Colonic mucosa (tissue), 4 donors: ENCODE results near the gene SSTR1. TPM values are rescaled to one million over a fixed set of nuclear protein-coding genes. Genes with fewer than 3 reads are reported as not detected.

Experiments used
- DNase-seq: peaks from one replicate; pipeline ENCODE4 v3.0.0-alpha.2; 2020
- H3K27ac ChIP-seq: fragments of 200-600 bp; one replicate; pipeline ENCODE4 v1.8.0; 2021
- H3K27me3 ChIP-seq: fragments of 200-600 bp; one replicate; pipeline ENCODE4 v1.8.0; 2021
- H3K36me3 ChIP-seq: fragments of 200-600 bp; one replicate; pipeline ENCODE4 v1.8.0; 2021
- H3K4me1 ChIP-seq: fragments of 200-600 bp; one replicate; pipeline ENCODE4 v1.8.0; 2021; ENCODE audit warnings: mild to moderate bottlenecking
- H3K4me3 ChIP-seq: fragments of 200-600 bp; one replicate; pipeline ENCODE4 v1.8.0; 2021
- H3K9ac ChIP-seq, 2 donors: one replicate each; pipeline ENCODE4 v1.7.0; 2013; ENCODE audit warnings: control low read depth in 2 of 2, low read depth in 2 of 2, low read length in 2 of 2
- H3K9me3 ChIP-seq: fragments of 200-600 bp; one replicate; pipeline ENCODE4 v1.8.0; 2021
- intact Hi-C: fragments of 100-400 bp; cut with DNase I; formaldehyde crosslinking; loops from one replicate; pipeline ENCODE4 v1.14.1; 2022
- total RNA-seq, 2 donors: library from RNA; stranded (reverse); fragmentation: NEBNext Ultra II Directional in 1 of 2; extraction: Animal tissue kit (Norgen Biotek cat#: 25700) in 1 of 2; gene quantifications; one replicate each; pipeline ENCODE4 v1.2.1, GENCODE V29; 2021
- TF ChIP-seq, protein P1 (sequence below): fragments of 200-600 bp; IDR thresholded peaks from one replicate; pipeline ENCODE4 v1.8.0; 2022; ENCODE audit warnings: antibody characterized with exemption, mild to moderate bottlenecking
- donor health status: healthy.
- donor health status: DM: no; HTN: no; CAD: no.
- donor health status: DM: no; HTN: no; CAD: no.

Gene SSTR1
- total RNA-seq, 2 donors from 2014 or later: 8.5 to 8.8 TPM

DNA sequence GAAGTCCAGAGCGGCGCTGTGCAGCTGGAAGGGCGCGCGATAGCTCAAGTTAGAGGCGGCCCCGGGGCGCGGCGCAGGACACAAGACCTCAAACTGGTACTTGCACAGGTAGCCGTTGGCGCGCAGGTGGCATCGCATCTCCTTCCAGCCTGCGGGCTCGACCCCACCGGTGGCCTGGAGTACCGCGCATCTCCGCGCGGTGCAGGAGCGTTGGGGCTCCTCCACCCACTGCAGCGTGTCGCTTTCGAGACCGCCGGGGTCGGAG lies 47.6 kb downstream of the SSTR1 start:
- Histone ChIP-seq H3K27me3 (peaks cover 6% of the 10 kb centered on the region), H3K9me3 (no peaks in the 10 kb centered on the region), H3K9ac (peak overlapping the region in 1 of 2 donors; percentile 39), H3K4me1 (no peaks in the 10 kb centered on the region), H3K36me3 (no peaks in the 10 kb centered on the region), H3K27ac (peak overlapping the region; percentile 17), H3K4me3 (peak overlapping the region; percentile 7)
- intact Hi-C loops: no loop called here
- peak; percentile 18 for DNase-seq
- TF ChIP-seq, protein P1, sequence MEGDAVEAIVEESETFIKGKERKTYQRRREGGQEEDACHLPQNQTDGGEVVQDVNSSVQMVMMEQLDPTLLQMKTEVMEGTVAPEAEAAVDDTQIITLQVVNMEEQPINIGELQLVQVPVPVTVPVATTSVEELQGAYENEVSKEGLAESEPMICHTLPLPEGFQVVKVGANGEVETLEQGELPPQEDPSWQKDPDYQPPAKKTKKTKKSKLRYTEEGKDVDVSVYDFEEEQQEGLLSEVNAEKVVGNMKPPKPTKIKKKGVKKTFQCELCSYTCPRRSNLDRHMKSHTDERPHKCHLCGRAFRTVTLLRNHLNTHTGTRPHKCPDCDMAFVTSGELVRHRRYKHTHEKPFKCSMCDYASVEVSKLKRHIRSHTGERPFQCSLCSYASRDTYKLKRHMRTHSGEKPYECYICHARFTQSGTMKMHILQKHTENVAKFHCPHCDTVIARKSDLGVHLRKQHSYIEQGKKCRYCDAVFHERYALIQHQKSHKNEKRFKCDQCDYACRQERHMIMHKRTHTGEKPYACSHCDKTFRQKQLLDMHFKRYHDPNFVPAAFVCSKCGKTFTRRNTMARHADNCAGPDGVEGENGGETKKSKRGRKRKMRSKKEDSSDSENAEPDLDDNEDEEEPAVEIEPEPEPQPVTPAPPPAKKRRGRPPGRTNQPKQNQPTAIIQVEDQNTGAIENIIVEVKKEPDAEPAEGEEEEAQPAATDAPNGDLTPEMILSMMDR: no peak

DNA sequence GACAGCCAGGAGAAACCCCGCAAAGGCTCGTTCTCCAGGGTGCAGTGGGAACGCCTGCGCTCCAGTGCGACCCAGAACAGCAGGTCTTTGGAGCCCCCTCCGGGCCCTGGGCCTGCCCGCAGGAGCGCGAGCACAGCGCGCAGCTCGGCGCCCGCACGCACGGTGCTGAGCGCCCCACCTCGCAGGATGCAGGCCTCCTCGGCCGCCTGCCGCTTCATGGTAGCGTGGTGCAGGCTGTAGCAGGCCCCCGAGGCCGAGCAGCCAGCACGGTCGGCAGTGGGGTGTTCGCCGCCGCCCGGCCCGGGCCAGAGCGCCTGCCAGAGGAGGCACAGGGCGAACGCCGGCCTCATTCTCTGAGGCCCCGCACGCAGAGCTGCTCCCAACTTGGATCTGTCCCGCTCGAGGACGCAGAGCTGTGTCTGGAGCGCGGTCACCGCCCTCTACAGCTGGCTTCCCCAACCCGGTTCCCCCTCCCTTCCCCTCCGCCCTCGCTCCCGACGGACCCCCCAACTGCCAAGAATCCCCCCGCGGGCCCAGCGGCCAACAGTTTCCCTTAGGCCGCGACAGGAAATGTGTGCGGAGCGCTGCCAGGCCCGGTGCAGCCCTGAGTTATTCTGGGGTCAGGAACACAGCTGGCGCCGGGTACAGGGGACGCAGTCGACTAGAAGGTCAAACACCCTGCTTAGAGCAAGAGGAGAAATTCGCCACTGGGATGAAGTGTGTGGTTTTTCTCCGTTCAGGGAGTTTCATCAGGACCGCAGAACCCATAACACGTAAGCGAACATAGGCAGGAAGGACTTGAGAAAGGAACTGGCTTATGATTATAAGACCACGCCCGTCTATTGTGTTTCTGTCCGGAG lies 48.2 kb downstream of the SSTR1 start, which contains the start of gene CLEC14A:
Gene CLEC14A, minus strand, starts transcription at position 421 of the 860 bp plus-strand sequence. Its CDS starts 71 bp downstream, at position 350.
- H3K27me3 ChIP-seq: peaks cover 6% of the 10 kb centered on the region
- H3K27ac ChIP-seq: peak within 1 kb of the TSS; percentile 17
- H3K4me3 ChIP-seq: peak within 1 kb of the TSS; percentile 7
- H3K4me1 ChIP-seq: no peaks in the 10 kb centered on the region
- no peaks in the 10 kb centered on the region for H3K9me3 ChIP-seq
- DNase-seq: peak; percentile 18
- intact Hi-C loops: no loop called here
- no peaks in the 10 kb centered on the region for H3K36me3 ChIP-seq
- H3K9ac ChIP-seq: peak within 1 kb of the TSS in 1 of 2 donors; percentile 39
- TF ChIP-seq, protein P1: no peak

DNA sequence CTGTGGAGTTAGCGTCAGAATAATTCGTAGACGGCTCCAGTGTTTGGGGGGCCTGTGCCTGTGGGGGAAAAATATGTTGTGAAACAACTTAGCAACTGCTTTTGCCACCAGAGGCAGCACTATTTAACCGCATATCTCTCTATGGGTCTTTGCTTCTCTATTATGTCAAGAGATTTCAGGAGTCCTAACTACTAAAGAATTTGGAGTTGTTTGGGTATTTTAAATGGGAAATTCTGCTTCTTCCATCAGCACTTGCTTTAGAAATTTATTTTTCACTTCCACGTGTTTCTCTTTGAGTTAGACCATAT lies 48.8 kb downstream of the SSTR1 start:
- no peak overlapping the region for H3K4me3 ChIP-seq
- H3K27me3 ChIP-seq: peaks cover 6% of the 10 kb centered on the region
- no peaks in the 10 kb centered on the region for H3K36me3 ChIP-seq
- intact Hi-C loops: no loop called here
- H3K9me3 ChIP-seq: no peaks in the 10 kb centered on the region
- DNase-seq: no peak
- TF ChIP-seq, protein P1: no peak
- H3K27ac ChIP-seq: no peak overlapping the region
- H3K9ac ChIP-seq: no peak overlapping the region
- H3K4me1 ChIP-seq: no peaks in the 10 kb centered on the region

DNA sequence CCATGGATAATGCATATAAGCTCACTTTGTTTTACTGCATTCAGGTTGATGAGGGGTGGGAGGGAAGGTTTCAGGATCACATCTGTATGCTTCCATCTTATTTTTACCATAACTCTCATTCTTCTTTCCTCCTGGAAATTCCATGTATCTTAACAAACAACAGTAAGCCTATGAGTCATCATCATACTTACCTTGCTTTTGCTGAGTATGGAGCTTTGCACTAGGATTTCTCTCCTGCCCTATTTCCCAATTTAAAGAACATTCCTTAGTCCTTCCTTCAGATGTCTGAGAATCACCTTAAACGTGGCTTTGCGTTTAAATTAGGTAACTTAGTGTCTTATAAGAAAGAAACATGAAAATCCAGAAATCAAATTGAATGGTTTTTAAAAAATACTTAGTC lies 49.8 kb downstream of the SSTR1 start:
- TF ChIP-seq, protein P1: no peak
- Histone ChIP-seq H3K4me3 (no peak overlapping the region), H3K27me3 (peaks cover 6% of the 10 kb centered on the region), H3K4me1 (no peaks in the 10 kb centered on the region), H3K9ac (no peak overlapping the region), H3K9me3 (no peaks in the 10 kb centered on the region), H3K36me3 (no peaks in the 10 kb centered on the region), H3K27ac (no peak overlapping the region)
- intact Hi-C loops: no loop called here
- no peak for DNase-seq

GRCh38 chr14:38261620-38262019 lies 53.9 kb downstream of the SSTR1 start:
- Histone ChIP-seq H3K36me3 (no peaks in the 10 kb centered on the region), H3K4me1 (no peaks in the 10 kb centered on the region), H3K9ac (no peak overlapping the region), H3K9me3 (no peaks in the 10 kb centered on the region), H3K27me3 (peaks cover 1% of the 10 kb centered on the region), H3K4me3 (no peak overlapping the region), H3K27ac (no peak overlapping the region)
- intact Hi-C loops: no loop called here
- DNase-seq: no peak
- TF ChIP-seq, protein P1: no peak

Other genes with a start within 250 kb of the SSTR1 start
- 1 to 10 TPM; 4.4 to 7.7 TPM for gene CLEC14A, start 48.2 kb downstream of the SSTR1 start, total RNA-seq